ENCODE results near the gene PROSER3.

The PROSER3 gene

GRCh38 chr19:35757749-35758608 lies at the start of gene PROSER3:
Gene PROSER3 (plus strand): TSS chr19:35758176. CDS start chr19:35758216, 40 bp downstream.
- H3K4me1 ChIP-seq = peaks cover 5 to 57% (median 38%) of the 10 kb centered on the region in 4 donors
- H3K27ac ChIP-seq = peak within 1 kb of the TSS; percentile 93 to 100
- TF ChIP-seq, protein P1, sequence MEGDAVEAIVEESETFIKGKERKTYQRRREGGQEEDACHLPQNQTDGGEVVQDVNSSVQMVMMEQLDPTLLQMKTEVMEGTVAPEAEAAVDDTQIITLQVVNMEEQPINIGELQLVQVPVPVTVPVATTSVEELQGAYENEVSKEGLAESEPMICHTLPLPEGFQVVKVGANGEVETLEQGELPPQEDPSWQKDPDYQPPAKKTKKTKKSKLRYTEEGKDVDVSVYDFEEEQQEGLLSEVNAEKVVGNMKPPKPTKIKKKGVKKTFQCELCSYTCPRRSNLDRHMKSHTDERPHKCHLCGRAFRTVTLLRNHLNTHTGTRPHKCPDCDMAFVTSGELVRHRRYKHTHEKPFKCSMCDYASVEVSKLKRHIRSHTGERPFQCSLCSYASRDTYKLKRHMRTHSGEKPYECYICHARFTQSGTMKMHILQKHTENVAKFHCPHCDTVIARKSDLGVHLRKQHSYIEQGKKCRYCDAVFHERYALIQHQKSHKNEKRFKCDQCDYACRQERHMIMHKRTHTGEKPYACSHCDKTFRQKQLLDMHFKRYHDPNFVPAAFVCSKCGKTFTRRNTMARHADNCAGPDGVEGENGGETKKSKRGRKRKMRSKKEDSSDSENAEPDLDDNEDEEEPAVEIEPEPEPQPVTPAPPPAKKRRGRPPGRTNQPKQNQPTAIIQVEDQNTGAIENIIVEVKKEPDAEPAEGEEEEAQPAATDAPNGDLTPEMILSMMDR (IDR thresholded peaks at IDR 0.05) = peak in 1 of 2 experiments; percentile 5
- H3K36me3 ChIP-seq = peaks cover 11 to 36% (median 22%) of the 10 kb centered on the region in 3 donors
- intact Hi-C loops (cut with DNase I; ENCODE audit: low total_unique reads) = loop anchor here (5.0 kb wide), 1 partner anchor 41 kb away; the partner anchor contains the start of gene KMT2B
- H3K27me3 ChIP-seq = no peaks in the 10 kb centered on the region
- H3K4me3 ChIP-seq = peak within 1 kb of the TSS; percentile 72 to 75
- peak; percentile 99 to 100 for DNase-seq
- H3K9me3 ChIP-seq = no peaks in the 10 kb centered on the region

DNA sequence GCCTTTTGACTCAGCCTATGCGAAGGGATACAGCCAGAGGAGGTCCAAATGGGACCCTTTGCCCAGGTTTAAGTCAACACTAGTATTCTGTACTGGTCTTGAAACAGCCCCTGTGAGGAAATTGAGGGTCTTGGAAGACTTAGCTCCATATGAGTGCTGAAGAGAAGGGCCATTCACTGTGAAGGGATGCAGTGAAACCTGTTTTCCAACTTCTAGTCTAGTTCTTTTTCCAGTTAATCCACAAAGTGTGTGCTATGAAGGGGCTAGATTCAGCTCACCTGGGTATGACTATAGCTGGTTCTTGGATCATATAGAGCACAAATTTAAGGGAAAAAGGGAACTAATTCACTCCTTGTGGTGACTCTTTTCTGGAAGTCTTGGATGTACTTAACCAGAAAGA lies 49.6 kb upstream of the PROSER3 start:
- no peak overlapping the region for H3K27ac ChIP-seq
- TF ChIP-seq, protein P1 (IDR thresholded peaks at IDR 0.05) = no peak
- no peak overlapping the region for H3K4me3 ChIP-seq
- intact Hi-C loops (cut with DNase I; ENCODE audit: low total_unique reads) = no loop called here
- H3K36me3 ChIP-seq = no peaks in the 10 kb centered on the region
- H3K9me3 ChIP-seq = no peaks in the 10 kb centered on the region
- H3K27me3 ChIP-seq = peaks cover 0 to 8% of the 10 kb centered on the region in 2 donors
- peaks cover 0 to under 1% (median 0%) of the 10 kb centered on the region in 4 donors for H3K4me1 ChIP-seq
- no peak for DNase-seq

GRCh38 chr19:35710784-35711723 lies 46.9 kb upstream of the PROSER3 start:
- peaks cover 0 to 10% (median 7%) of the 10 kb centered on the region in 4 donors for H3K4me1 ChIP-seq

DNA sequence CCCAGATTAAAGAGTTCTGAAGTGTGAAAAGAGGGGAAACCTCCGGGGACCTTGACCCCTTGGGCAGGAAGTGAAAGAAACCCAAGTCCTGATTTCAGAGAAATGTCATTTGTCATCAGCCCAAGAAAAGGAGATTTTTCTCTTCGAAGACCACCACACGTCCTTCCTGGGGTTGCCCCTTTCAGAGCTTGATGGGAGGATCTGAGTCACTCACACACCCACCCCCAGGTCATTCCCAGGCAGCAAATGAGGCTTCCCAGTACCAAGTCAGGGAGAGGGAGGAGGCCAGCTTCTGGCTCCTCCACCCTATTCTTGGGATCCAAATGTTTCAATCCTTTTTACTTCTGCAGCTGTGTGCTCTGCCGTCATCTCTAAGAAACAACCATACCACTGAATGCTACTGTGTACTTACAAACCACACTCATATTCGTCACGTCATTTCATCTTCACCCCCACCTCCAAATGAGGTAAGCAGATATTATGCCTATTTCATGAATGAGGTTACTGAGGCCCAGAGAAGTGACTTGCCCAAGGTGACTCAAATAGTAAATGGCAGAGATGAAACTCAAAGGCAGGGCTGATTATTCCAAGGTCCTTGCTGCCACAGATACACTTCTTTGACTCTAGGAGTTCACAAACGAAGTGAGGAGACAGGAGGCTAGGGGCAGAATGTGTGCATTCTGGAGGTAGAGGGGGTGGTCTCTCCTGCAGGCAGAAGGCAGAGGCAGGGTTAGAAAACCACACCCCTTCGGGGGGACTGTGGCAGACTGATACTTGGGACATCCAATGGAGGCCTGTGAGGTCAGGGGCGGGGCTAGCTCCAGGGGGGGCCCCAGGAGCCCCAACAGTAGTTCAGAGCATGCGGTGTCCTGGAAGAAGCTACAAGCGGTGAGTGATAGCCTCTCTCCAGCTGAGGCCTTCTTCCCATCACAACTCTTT lies 45.1 kb upstream of the PROSER3 start:
- Histone ChIP-seq H3K27ac (no peak overlapping the region), H3K9me3 (no peaks in the 10 kb centered on the region), H3K4me3 (no peak overlapping the region), H3K36me3 (no peaks in the 10 kb centered on the region), H3K4me1 (peaks cover 0 to 16% (median 9%) of the 10 kb centered on the region in 4 donors), H3K27me3 (no peaks in the 10 kb centered on the region)
- no peak for DNase-seq
- intact Hi-C loops (cut with DNase I; ENCODE audit: low total_unique reads) = loop anchor here (10.0 kb wide), 1 partner anchor 588 kb away; no protein-coding TSS in a partner anchor
- TF ChIP-seq, protein P1 (IDR thresholded peaks at IDR 0.05) = no peak

More at GRCh38 chr19:35710784-35711723, 46.9 kb upstream of the PROSER3 start:
- DNase-seq = no peak
- Histone ChIP-seq H3K9me3 (no peaks in the 10 kb centered on the region), H3K4me3 (no peak overlapping the region), H3K36me3 (no peaks in the 10 kb centered on the region), H3K27ac (no peak overlapping the region), H3K27me3 (no peaks in the 10 kb centered on the region)
- intact Hi-C loops (cut with DNase I; ENCODE audit: low total_unique reads) = loop anchor here (10.0 kb wide), 1 partner anchor 586 kb away; no protein-coding TSS in a partner anchor
- TF ChIP-seq, protein P1 (IDR thresholded peaks at IDR 0.05) = no peak

Data from tibial artery (tissue), 4 donors.